ENCODE results near the gene PNPLA1.

PNPLA1 gene

GRCh38 chr6:36309203-36309602 lies 39.3 kb downstream of the PNPLA1 start:
- TF ChIP-seq CTCF (IDR thresholded peaks at IDR 0.05; ENCODE audit: insufficient read depth, low read length, missing control alignments), result no peak
- POLR2A ChIA-PET, result no interaction called here
- no peak for DNase-seq (ENCODE audit: low read depth, low spot score)
- CTCF ChIA-PET, result interaction anchor here (19.2 to 25.2 kb wide), 2 partner anchors 16 to 48 kb away, joined by 332 to 405 read pairs; no protein-coding TSS in a partner anchor
- no peak overlapping the region for H3K4me3 ChIP-seq (ENCODE audit: low read depth, low read length)

GRCh38 chr6:36309900-36310299 lies 40.0 kb downstream of the PNPLA1 start:
- DNase-seq (ENCODE audit: low read depth, low spot score), result no peak
- no peak for TF ChIP-seq CTCF (IDR thresholded peaks at IDR 0.05; ENCODE audit: insufficient read depth, low read length, missing control alignments)
- POLR2A ChIA-PET, result no interaction called here
- CTCF ChIA-PET, result interaction anchor here (1.3 to 25.2 kb wide), 4 partner anchors 16 to 47 kb away, joined by 5 to 405 read pairs (median 172); no protein-coding TSS in a partner anchor
- H3K4me3 ChIP-seq (ENCODE audit: low read depth, low read length), result no peak overlapping the region

GRCh38 chr6:36312854-36313648 lies 43.2 kb downstream of the PNPLA1 start:
- POLR2A ChIA-PET, result no interaction called here
- CTCF ChIA-PET, result interaction anchor here (0.7 to 25.2 kb wide), 3 partner anchors 13 to 28 kb away, joined by 3 to 405 read pairs (median 14); no protein-coding TSS in a partner anchor
- DNase-seq (ENCODE audit: low read depth, low spot score), result no peak
- TF ChIP-seq CTCF (IDR thresholded peaks at IDR 0.05; ENCODE audit: insufficient read depth, low read length, missing control alignments), result no peak
- no peak overlapping the region for H3K4me3 ChIP-seq (ENCODE audit: low read depth, low read length)

GRCh38 chr6:36313649-36313936 lies 43.7 kb downstream of the PNPLA1 start:
- no peak for TF ChIP-seq CTCF (IDR thresholded peaks at IDR 0.05; ENCODE audit: insufficient read depth, low read length, missing control alignments)
- CTCF ChIA-PET, result interaction anchor here (2.8 to 25.2 kb wide), 2 partner anchors 20 to 27 kb away, joined by 14 to 405 read pairs; no protein-coding TSS in a partner anchor
- H3K4me3 ChIP-seq (ENCODE audit: low read depth, low read length), result no peak overlapping the region
- no peak for DNase-seq (ENCODE audit: low read depth, low spot score)
- POLR2A ChIA-PET, result interaction anchor here (0.6 kb wide), 1 partner anchor 9 kb away, joined by 4 read pairs; no protein-coding TSS in a partner anchor

- DNase-seq (ENCODE audit: low read depth, low spot score), result no peak
- no peak for TF ChIP-seq CTCF (IDR thresholded peaks at IDR 0.05; ENCODE audit: insufficient read depth, low read length, missing control alignments)
- POLR2A ChIA-PET, result interaction anchor here (0.6 kb wide), 1 partner anchor 10 kb away, joined by 4 read pairs; no protein-coding TSS in a partner anchor
- CTCF ChIA-PET, result interaction anchor here (2.8 to 25.2 kb wide), 2 partner anchors 21 to 27 kb away, joined by 14 to 405 read pairs; no protein-coding TSS in a partner anchor
- no peak overlapping the region for H3K4me3 ChIP-seq (ENCODE audit: low read depth, low read length)
Measured at GRCh38 chr6:36314221-36315014, 44.6 kb downstream of the PNPLA1 start.

- DNase-seq (ENCODE audit: low read depth, low spot score), result no peak
- POLR2A ChIA-PET, result no interaction called here
- CTCF ChIA-PET, result interaction anchor here (1.0 to 25.2 kb wide), 3 partner anchors 10 to 23 kb away, joined by 4 to 405 read pairs (median 14); no protein-coding TSS in a partner anchor
- no peak for TF ChIP-seq CTCF (IDR thresholded peaks at IDR 0.05; ENCODE audit: insufficient read depth, low read length, missing control alignments)
- no peak overlapping the region for H3K4me3 ChIP-seq (ENCODE audit: low read depth, low read length)
Measured at GRCh38 chr6:36315921-36316320, 46.1 kb downstream of the PNPLA1 start.

Measured in AG04449 (cell line).